Lower lobe of right lung (tissue), 2 donors: ENCODE results near the gene KHDC3L. TPM values are rescaled to one million over a fixed set of nuclear protein-coding genes. Genes with fewer than 3 reads are reported as not detected.
"Not testable (repeated sequence)": the region's sequence is repeated elsewhere in the genome, so short reads cannot be mapped to it uniquely, and the experiment has no call there.

Source experiments
- ATAC-seq, 2 donors: fragments of 200-7000 bp; cut with Tn5 transposase; one replicate each; pipeline ENCODE4 v1.9.1; 2020 to 2022; ENCODE audit warnings: mild to moderate bottlenecking in 2 of 2, moderate library complexity in 2 of 2
- DNase-seq: peaks from one replicate; pipeline ENCODE4 v3.0.0-alpha.2; 2020
- H3K27ac ChIP-seq: fragments of 200-600 bp; one replicate; pipeline ENCODE4 v1.8.0; 2022
- H3K27me3 ChIP-seq: fragments of 200-600 bp; one replicate; pipeline ENCODE4 v1.8.0; 2022; ENCODE audit warnings: low read depth
- H3K36me3 ChIP-seq: fragments of 200-600 bp; one replicate; pipeline ENCODE4 v1.8.0; 2022; ENCODE audit warnings: mild to moderate bottlenecking
- H3K4me1 ChIP-seq: fragments of 200-600 bp; one replicate; pipeline ENCODE4 v1.8.0; 2022
- H3K4me3 ChIP-seq: fragments of 200-600 bp; one replicate; pipeline ENCODE4 v1.8.0; 2022; ENCODE audit warnings: mild to moderate bottlenecking
- H3K9me3 ChIP-seq: fragments of 200-600 bp; one replicate; pipeline ENCODE4 v1.8.0; 2022
- intact Hi-C: fragments of 100-400 bp; cut with DNase I; formaldehyde crosslinking; loops from one replicate; pipeline ENCODE4 v1.11.0; 2022
- total RNA-seq: library from RNA; stranded (reverse); fragmentation: NEBNext Ultra II Directional; extraction: Animal tissue kit (Norgen Biotek cat#: 25700); gene quantifications from one replicate; pipeline ENCODE4 v1.2.1, GENCODE V29; 2021
- TF ChIP-seq, protein P1 (sequence below): fragments of 200-600 bp; IDR thresholded peaks from one replicate; pipeline ENCODE4 v1.8.0; 2022; ENCODE audit warnings: antibody characterized with exemption, mild to moderate bottlenecking
- donor health status: DM: no; HTN: yes; CAD: no; lungs with severe emphysema.

The KHDC3L gene
- total RNA-seq, 1 donor from 2014 or later: not detected

DNA sequence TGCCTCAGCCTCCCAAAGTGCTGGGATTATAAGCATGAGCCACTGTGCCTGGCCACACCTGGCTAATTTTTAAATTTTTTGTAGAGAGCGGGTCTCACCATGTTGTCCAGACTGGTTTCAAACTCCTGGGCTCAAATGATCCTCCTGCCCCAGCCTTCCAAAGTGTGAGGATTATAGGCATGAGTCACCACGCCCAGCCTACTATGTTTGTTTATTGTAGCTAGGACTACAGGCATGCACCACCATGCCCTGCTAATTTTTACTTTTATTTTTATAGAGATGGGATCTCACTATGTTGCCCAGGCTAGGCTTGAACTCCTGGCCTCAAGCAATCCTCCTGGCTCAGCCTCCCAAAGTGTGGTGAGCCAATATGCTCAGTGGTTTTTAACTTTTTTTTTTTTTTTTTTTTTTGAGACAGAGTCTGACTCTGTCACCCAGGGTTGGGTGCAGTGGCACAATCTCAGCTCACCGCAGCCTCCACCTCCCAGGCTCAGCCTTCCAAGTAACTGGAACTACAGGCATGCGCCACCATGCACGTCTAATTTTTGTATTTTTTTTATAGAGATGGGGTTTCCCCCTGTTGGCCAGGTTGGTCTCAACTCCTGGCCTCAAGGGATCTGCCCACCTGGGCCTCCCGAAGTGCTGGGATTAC lies 20.1 kb downstream of the KHDC3L start:
- no peak overlapping the region for H3K27ac ChIP-seq
- no peaks in the 10 kb centered on the region for H3K27me3 ChIP-seq
- no peaks in the 10 kb centered on the region for H3K9me3 ChIP-seq
- no peaks in the 10 kb centered on the region for H3K4me1 ChIP-seq
- intact Hi-C loops: no loop called here
- TF ChIP-seq, protein P1, sequence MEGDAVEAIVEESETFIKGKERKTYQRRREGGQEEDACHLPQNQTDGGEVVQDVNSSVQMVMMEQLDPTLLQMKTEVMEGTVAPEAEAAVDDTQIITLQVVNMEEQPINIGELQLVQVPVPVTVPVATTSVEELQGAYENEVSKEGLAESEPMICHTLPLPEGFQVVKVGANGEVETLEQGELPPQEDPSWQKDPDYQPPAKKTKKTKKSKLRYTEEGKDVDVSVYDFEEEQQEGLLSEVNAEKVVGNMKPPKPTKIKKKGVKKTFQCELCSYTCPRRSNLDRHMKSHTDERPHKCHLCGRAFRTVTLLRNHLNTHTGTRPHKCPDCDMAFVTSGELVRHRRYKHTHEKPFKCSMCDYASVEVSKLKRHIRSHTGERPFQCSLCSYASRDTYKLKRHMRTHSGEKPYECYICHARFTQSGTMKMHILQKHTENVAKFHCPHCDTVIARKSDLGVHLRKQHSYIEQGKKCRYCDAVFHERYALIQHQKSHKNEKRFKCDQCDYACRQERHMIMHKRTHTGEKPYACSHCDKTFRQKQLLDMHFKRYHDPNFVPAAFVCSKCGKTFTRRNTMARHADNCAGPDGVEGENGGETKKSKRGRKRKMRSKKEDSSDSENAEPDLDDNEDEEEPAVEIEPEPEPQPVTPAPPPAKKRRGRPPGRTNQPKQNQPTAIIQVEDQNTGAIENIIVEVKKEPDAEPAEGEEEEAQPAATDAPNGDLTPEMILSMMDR: no peak
- H3K36me3 ChIP-seq: no peaks in the 10 kb centered on the region
- no peak overlapping the region for H3K4me3 ChIP-seq
- DNase-seq (no peak), ATAC-seq (no peak)

GRCh38 chr6:73388433-73388799 lies 26.0 kb downstream of the KHDC3L start:
- peak; percentile 36 to 56 for ATAC-seq

GRCh38 chr6:73388800-73389512 lies 26.5 kb downstream of the KHDC3L start:
- peak overlapping the region; percentile 62 for H3K4me3 ChIP-seq
- H3K4me1 ChIP-seq: peaks cover 5% of the 10 kb centered on the region
- H3K36me3 ChIP-seq: no peaks in the 10 kb centered on the region
- H3K9me3 ChIP-seq: no peaks in the 10 kb centered on the region
- DNase-seq (peak; percentile 70), ATAC-seq (peak; percentile 88 to 91)
- TF ChIP-seq, protein P1: peak; percentile 61
- intact Hi-C loops: no loop called here
- H3K27me3 ChIP-seq: no peaks in the 10 kb centered on the region
- H3K27ac ChIP-seq: peak overlapping the region; percentile 75

More at GRCh38 chr6:73388433-73388799, 26.0 kb downstream of the KHDC3L start:
- intact Hi-C loops: no loop called here
- Histone ChIP-seq H3K36me3 (no peaks in the 10 kb centered on the region), H3K27me3 (no peaks in the 10 kb centered on the region), H3K4me1 (peaks cover 5% of the 10 kb centered on the region), H3K4me3 (peak overlapping the region; percentile 62), H3K9me3 (no peaks in the 10 kb centered on the region), H3K27ac (peak overlapping the region; percentile 75)
- TF ChIP-seq, protein P1: no peak
- no peak for DNase-seq

- DNase-seq: no peak
- Histone ChIP-seq H3K4me1 (peaks cover 5% of the 10 kb centered on the region), H3K36me3 (no peaks in the 10 kb centered on the region), H3K27me3 (no peaks in the 10 kb centered on the region), H3K4me3 (no peak overlapping the region), H3K9me3 (no peaks in the 10 kb centered on the region), H3K27ac (no peak overlapping the region)
- TF ChIP-seq, protein P1: no peak
- no peak for ATAC-seq
- intact Hi-C loops: no loop called here
Measured at GRCh38 chr6:73389854-73390253, 27.4 kb downstream of the KHDC3L start.

DNA sequence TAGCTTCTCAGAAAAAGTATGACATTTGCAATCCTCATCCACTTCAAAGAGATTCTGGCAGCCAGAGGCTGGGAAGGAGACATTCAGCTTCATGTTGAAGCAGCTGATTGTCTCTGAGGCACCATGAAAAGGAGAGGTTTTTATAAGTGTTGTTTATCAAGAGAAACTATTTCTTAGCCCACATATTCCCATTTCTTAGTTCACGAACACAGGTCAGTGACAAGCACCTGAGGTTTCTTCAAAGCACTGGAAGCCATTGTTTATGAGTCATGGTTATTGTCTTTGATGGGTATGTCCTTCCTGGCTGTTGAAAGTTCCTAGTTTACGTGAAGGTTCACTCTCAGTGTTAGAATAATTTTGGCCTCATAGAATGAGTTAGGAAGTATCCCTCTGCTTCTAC lies 29.2 kb downstream of the KHDC3L start:
- Histone ChIP-seq H3K27me3 (no peaks in the 10 kb centered on the region), H3K27ac (no peak overlapping the region), H3K4me1 (peaks cover 5% of the 10 kb centered on the region), H3K36me3 (no peaks in the 10 kb centered on the region), H3K4me3 (no peak overlapping the region), H3K9me3 (no peaks in the 10 kb centered on the region)
- no peak for ATAC-seq
- intact Hi-C loops: no loop called here
- no peak for DNase-seq
- TF ChIP-seq, protein P1: no peak

GRCh38 chr6:73392188-73392587 lies 29.7 kb downstream of the KHDC3L start:
- H3K9me3 ChIP-seq, H3K4me3 ChIP-seq, H3K27ac ChIP-seq, H3K27me3 ChIP-seq, ATAC-seq, H3K4me1 ChIP-seq, H3K36me3 ChIP-seq, intact Hi-C loops: not testable (repeated sequence)
- peak; percentile 52 for DNase-seq
